ENCODE data around the gene GNAQ. TPM values are rescaled to one million over a fixed set of nuclear protein-coding genes. Genes with fewer than 3 reads are reported as not detected.
A peak's percentile ranks its signal among the peaks of the same experiment; 100 is the strongest.
"Not testable (repeated sequence)": the region's sequence is repeated elsewhere in the genome, so short reads cannot be mapped to it uniquely, and the experiment has no call there.

GNAQ gene
- total RNA-seq, 2 donors from 2014 or later: 46.0 to 58.8 TPM

DNA sequence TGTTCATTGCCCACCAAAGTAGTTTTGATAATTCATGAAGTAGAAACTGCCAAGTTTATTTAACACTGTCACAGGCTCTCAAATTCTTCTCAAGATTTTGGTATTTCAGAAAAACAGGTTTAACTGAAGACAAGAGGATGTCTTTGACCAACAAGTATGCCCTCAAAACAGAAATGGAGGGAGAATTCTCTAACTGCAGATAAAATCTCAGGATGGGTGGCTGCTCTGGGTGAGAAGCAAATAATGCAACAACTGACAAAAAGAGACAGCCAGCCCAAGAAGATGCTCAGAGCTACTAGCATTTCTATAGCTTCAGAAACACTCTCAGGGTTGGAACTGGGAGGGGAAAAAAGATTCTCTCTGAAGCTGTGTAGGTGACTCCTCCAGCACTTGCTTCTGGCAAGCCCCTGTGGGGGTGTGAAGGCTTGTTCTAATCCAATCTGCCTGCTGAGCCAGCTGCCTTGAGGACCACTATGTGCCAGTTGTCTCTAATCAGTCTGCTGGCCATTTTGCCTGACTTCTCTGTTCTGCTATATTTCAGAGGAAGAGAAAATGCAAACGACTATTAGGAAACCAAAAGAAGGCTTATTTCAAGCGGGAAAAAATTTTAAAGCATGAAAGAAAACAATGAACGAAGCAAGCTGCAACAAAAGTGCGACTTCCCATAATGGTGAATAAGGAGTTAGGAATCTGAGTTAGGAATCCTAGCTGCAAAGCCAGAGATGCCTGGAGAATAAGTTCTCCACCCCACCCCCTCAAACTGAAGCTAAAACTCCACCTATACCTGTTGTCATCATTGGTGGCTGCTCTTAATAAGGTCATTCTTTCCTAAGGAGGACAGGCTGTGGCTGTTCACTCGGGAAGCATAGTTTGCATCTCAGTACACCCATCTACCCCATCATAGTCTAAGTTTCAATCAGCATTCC lies 147.5 kb downstream of the GNAQ start:
- peaks cover 24 to 42% of the 10 kb centered on the region in 2 donors for H3K4me1 ChIP-seq (ENCODE audit: control insufficient read depth in 1 of 2, low read depth in 2 of 2)
- no peaks in the 10 kb centered on the region for H3K27me3 ChIP-seq (replicated peaks; ENCODE audit: insufficient read depth)
- H3K27ac ChIP-seq: peak overlapping the region; percentile 40 to 68
- ATAC-seq (ENCODE audit: insufficient number of reproducible peaks, low FRiP score, low read depth) (peak; percentile 48), DNase-seq (ENCODE audit: low spot score) (no peak)
- peak overlapping the region; percentile 36 for H3K4me3 ChIP-seq
- H3K9me3 ChIP-seq: no peaks in the 10 kb centered on the region
- no peaks in the 10 kb centered on the region for H3K36me3 ChIP-seq
- TF ChIP-seq, protein P1, sequence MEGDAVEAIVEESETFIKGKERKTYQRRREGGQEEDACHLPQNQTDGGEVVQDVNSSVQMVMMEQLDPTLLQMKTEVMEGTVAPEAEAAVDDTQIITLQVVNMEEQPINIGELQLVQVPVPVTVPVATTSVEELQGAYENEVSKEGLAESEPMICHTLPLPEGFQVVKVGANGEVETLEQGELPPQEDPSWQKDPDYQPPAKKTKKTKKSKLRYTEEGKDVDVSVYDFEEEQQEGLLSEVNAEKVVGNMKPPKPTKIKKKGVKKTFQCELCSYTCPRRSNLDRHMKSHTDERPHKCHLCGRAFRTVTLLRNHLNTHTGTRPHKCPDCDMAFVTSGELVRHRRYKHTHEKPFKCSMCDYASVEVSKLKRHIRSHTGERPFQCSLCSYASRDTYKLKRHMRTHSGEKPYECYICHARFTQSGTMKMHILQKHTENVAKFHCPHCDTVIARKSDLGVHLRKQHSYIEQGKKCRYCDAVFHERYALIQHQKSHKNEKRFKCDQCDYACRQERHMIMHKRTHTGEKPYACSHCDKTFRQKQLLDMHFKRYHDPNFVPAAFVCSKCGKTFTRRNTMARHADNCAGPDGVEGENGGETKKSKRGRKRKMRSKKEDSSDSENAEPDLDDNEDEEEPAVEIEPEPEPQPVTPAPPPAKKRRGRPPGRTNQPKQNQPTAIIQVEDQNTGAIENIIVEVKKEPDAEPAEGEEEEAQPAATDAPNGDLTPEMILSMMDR (IDR thresholded peaks at IDR 0.05): no peak

GRCh38 chr9:77883133-77883532 lies 148.5 kb downstream of the GNAQ start:
- Histone ChIP-seq H3K4me3 (no peak overlapping the region), H3K9me3 (no peaks in the 10 kb centered on the region), H3K27me3 (replicated peaks; ENCODE audit: insufficient read depth) (no peaks in the 10 kb centered on the region), H3K4me1 (ENCODE audit: control insufficient read depth in 1 of 2, low read depth in 2 of 2) (peaks cover 24 to 42% of the 10 kb centered on the region in 2 donors), H3K27ac (peak overlapping the region in 1 of 2 donors; percentile 68), H3K36me3 (no peaks in the 10 kb centered on the region)
- ATAC-seq (ENCODE audit: insufficient number of reproducible peaks, low FRiP score, low read depth): no peak
- TF ChIP-seq, protein P1 (IDR thresholded peaks at IDR 0.05): no peak
- no peak for DNase-seq (ENCODE audit: low spot score)

GRCh38 chr9:77882294-77882693 lies 149.3 kb downstream of the GNAQ start:
- H3K36me3 ChIP-seq: no peaks in the 10 kb centered on the region
- TF ChIP-seq, protein P1 (IDR thresholded peaks at IDR 0.05): no peak
- no peaks in the 10 kb centered on the region for H3K27me3 ChIP-seq (replicated peaks; ENCODE audit: insufficient read depth)
- ATAC-seq (ENCODE audit: insufficient number of reproducible peaks, low FRiP score, low read depth) (no peak), DNase-seq (ENCODE audit: low spot score) (no peak)
- no peak overlapping the region for H3K27ac ChIP-seq
- H3K4me3 ChIP-seq: no peak overlapping the region
- no peaks in the 10 kb centered on the region for H3K9me3 ChIP-seq
- peaks cover 24 to 42% of the 10 kb centered on the region in 2 donors for H3K4me1 ChIP-seq (ENCODE audit: control insufficient read depth in 1 of 2, low read depth in 2 of 2)

GRCh38 chr9:77881634-77882033 lies 150.0 kb downstream of the GNAQ start:
- H3K4me3 ChIP-seq; H3K27ac ChIP-seq; H3K9me3 ChIP-seq; H3K27me3 ChIP-seq (replicated peaks; ENCODE audit: insufficient read depth); H3K36me3 ChIP-seq; DNase-seq (ENCODE audit: low spot score); ATAC-seq (ENCODE audit: insufficient number of reproducible peaks, low FRiP score, low read depth): not testable (repeated sequence)
- peaks cover 25 to 43% of the 10 kb centered on the region in 2 donors for H3K4me1 ChIP-seq (ENCODE audit: control insufficient read depth in 1 of 2, low read depth in 2 of 2)

- Histone ChIP-seq H3K4me3 (no peak overlapping the region), H3K27ac (no peak overlapping the region), H3K36me3 (no peaks in the 10 kb centered on the region), H3K4me1 (ENCODE audit: control insufficient read depth in 1 of 2, low read depth in 2 of 2) (peaks cover 30 to 48% of the 10 kb centered on the region in 2 donors), H3K27me3 (replicated peaks; ENCODE audit: insufficient read depth) (no peaks in the 10 kb centered on the region), H3K9me3 (no peaks in the 10 kb centered on the region)
- no peak for DNase-seq (ENCODE audit: low spot score)
- TF ChIP-seq, protein P1 (IDR thresholded peaks at IDR 0.05): no peak
- no peak for ATAC-seq (ENCODE audit: insufficient number of reproducible peaks, low FRiP score, low read depth)
Observed at GRCh38 chr9:77881111-77881510, 150.5 kb downstream of the GNAQ start.
